K562 (cell line): ENCODE results near the gene ABCB9. TPM values are rescaled to one million over a fixed set of nuclear protein-coding genes. Genes with fewer than 3 reads are reported as not detected.

Experiments
- ATAC-seq: fragments of 200-7000 bp; cut with Tn5 transposase; 3 replicates; pipeline ENCODE4 v1.9.1; 2020; ENCODE audit warnings: moderate library complexity
- BruUV-seq: library from RNA; stranded (reverse); fragments of 400-500 nt; replicated peaks from 2 replicates; lab custom pipeline; 2021; lab: Mats Ljungman, UMichigan
- CTCF ChIA-PET: fragments of 300-600 bp; formaldehyde crosslinking; extraction: SDS; loops from one replicate; lab custom pipeline; 2021; ENCODE audit warnings: low intra/inter-chr PET ratio; lab: Yijun Ruan, JAX
- POLR2A ChIA-PET: fragments of 300-600, 350-650 bp; sonication (Branson Sonifier 250); formaldehyde crosslinking; extraction: SDS; loops from one replicate; lab custom pipeline; 2021; ENCODE audit warnings: antibody characterized with exemption, inconsistent platforms; lab: Yijun Ruan, JAX
- DNase-seq, 4 experiments: peaks; one replicate each; pipeline versions ENCODE4 v3.0.0 to v3.0.0-alpha.2; 2011 to 2018; ENCODE audit warnings: low spot score in 3 of 4, mixed read lengths in 3 of 4; ENCODE audit errors: extremely low read depth in 1 of 4
- FAIRE-seq: peaks from 2 replicates; lab custom pipeline; 2011; peaks lifted over from hg19 to GRCh38; lab: Jason Lieb, UNC
- H2AFZ ChIP-seq: 2 replicates; pipeline ENCODE4 v1.6.0; 2011; ENCODE audit warnings: low read depth, low read length, control low read depth, inconsistent platforms
- H3K27ac ChIP-seq: fragments of 200-600 bp; 3 replicates; pipeline ENCODE4 v1.8.0; 2011; ENCODE audit warnings: low read depth, mild to moderate bottlenecking, control low read depth, inconsistent platforms, low read length, moderate library complexity, mixed read lengths; ENCODE audit errors: extremely low read depth
- H3K27me3 ChIP-seq, 2 experiments: fragments of 300-600 bp in 1 of 2; 2 replicates in 1 of 2; 3 replicates in 1 of 2; pipeline versions ENCODE4 v1.6.0 to v1.8.0; 2011; ENCODE audit warnings: inconsistent platforms in 2 of 2, low read length in 2 of 2, mild to moderate bottlenecking in 1 of 2, mixed read lengths in 1 of 2, moderate library complexity in 1 of 2; ENCODE audit not compliant: control insufficient read depth in 2 of 2, insufficient read depth in 2 of 2
- H3K36me3 ChIP-seq: fragments of 300-600 bp; 3 replicates; pipeline ENCODE4 v1.8.0; 2011; ENCODE audit warnings: mild to moderate bottlenecking, low read length, inconsistent platforms; ENCODE audit not compliant: control insufficient read depth, insufficient read depth
- H3K4me1 ChIP-seq, 2 experiments: fragments of 200-600 bp in 1 of 2; replicated peaks in 1 of 2; 2 replicates in 1 of 2; 3 replicates in 1 of 2; pipeline versions ENCODE4 v1.5.1 to v1.8.0; 2011; ENCODE audit warnings: inconsistent platforms in 2 of 2, low read length in 2 of 2, mild to moderate bottlenecking in 1 of 2, mixed read lengths in 1 of 2, moderate library complexity in 1 of 2; ENCODE audit not compliant: control insufficient read depth in 2 of 2, insufficient read depth in 2 of 2
- H3K4me2 ChIP-seq: 2 replicates; pipeline ENCODE4 v1.6.1; 2011; ENCODE audit warnings: low read length, control low read depth, inconsistent platforms, mixed read lengths; ENCODE audit not compliant: insufficient read depth
- H3K4me3 ChIP-seq: fragments of 200-600 bp; sonication (generic), shearing (Covaris generic); 2 replicates; pipeline ENCODE4 v1.5.1; 2016; ENCODE audit warnings: control low read depth, inconsistent platforms
- H3K79me2 ChIP-seq: fragments of 200-600 bp; 3 replicates; pipeline ENCODE4 v1.8.0; 2011; ENCODE audit warnings: low read length, inconsistent platforms; ENCODE audit not compliant: control insufficient read depth, insufficient read depth
- H3K9ac ChIP-seq, 2 experiments: 2 replicates each; pipeline versions ENCODE4 v1.6.0 to v1.6.1; 2011; ENCODE audit warnings: low read depth in 2 of 2, low read length in 2 of 2, control low read depth in 1 of 2, inconsistent platforms in 1 of 2, mild to moderate bottlenecking in 1 of 2, mixed read lengths in 1 of 2; ENCODE audit not compliant: insufficient read depth in 1 of 2
- H3K9me1 ChIP-seq: one replicate; pipeline ENCODE4 v1.6.0; 2011; ENCODE audit warnings: inconsistent platforms, mild to moderate bottlenecking, low read length, moderate library complexity; ENCODE audit not compliant: control insufficient read depth, insufficient read depth
- H3K9me3 ChIP-seq: replicated peaks from 2 replicates; pipeline ENCODE4 v1.5.1; 2011; ENCODE audit warnings: low read depth, low read length, inconsistent platforms; ENCODE audit not compliant: control insufficient read depth, insufficient read depth
- H4K20me1 ChIP-seq: replicated peaks from 2 replicates; pipeline ENCODE4 v1.6.1; 2011; ENCODE audit warnings: low read length, inconsistent platforms, mixed read lengths; ENCODE audit not compliant: control insufficient read depth, insufficient read depth
- PCBP1 ChIP-seq: fragments of 200-400 bp; formaldehyde crosslinking; IDR thresholded peaks from 2 replicates; pipeline ENCODE4 v1.6.1; 2018; ENCODE audit warnings: mild to moderate bottlenecking, low read depth, low read length; ENCODE audit not compliant: poor library complexity, severe bottlenecking
- SNRNP70 ChIP-seq: fragments of 200-400 bp; formaldehyde crosslinking; optimal IDR thresholded peaks from 2 replicates; pipeline ENCODE3; 2017; ENCODE audit warnings: low read depth, low read length
- ZBTB17 ChIP-seq: fragments of 450-650 bp; formaldehyde crosslinking; IDR thresholded peaks from 2 replicates; pipeline ENCODE4 v1.4.0; 2020; ENCODE audit warnings: mild to moderate bottlenecking
- ZFP36 ChIP-seq: fragments of 150-350 bp; IDR thresholded peaks from 2 replicates; pipeline ENCODE4 v1.6.1; 2018; ENCODE audit warnings: low read length, low read depth; ENCODE audit not compliant: partially characterized antibody
- ZFP91 ChIP-seq: sonication (generic); formaldehyde crosslinking; IDR thresholded peaks from 2 replicates; pipeline ENCODE4 v1.8.0; 2022; ENCODE audit warnings: mild to moderate bottlenecking, missing genetic modification reagents
- ZNF263 ChIP-seq: sonication (generic); formaldehyde crosslinking; IDR thresholded peaks from 2 replicates; pipeline ENCODE4 v1.8.0; 2022; ENCODE audit warnings: mild to moderate bottlenecking, missing genetic modification reagents, borderline replicate concordance
- WGBS: fragments of 100-300 bp; shearing (Covaris generic); methylation state at CpG from one replicate; pipeline ENCODE4 v1.1.6; 2016; ENCODE audit warnings: low coverage, mixed read lengths; ENCODE audit not compliant: insufficient coverage; ENCODE audit errors: missing lambda C conversion rate; 5-methylcytosine and 5-hydroxymethylcytosine counted together
- in situ Hi-C: fragments of 300-500 bp; cut with MboI; formaldehyde crosslinking; loops from 4 replicates; pipeline ENCODE4 v1.15.0; 2018; ENCODE audit warnings: inconsistent platforms, mixed read lengths
- intact Hi-C: fragments of 100-400 bp; cut with micrococcal nuclease; formaldehyde crosslinking; loops from 2 replicates; pipeline ENCODE4 v1.14.2; 2022
- polyA plus RNA-seq, 8 experiments: library from polyadenylated mRNA; depleted of rRNA in 4 of 8; stranded (reverse) in 5 of 8; unstranded in 3 of 8; fragments of >200 nt; fragmentation: Nextera tagmentation in 2 of 8; fragmentation: Illumina TruSeq in 1 of 8; extraction: Ambion mirVana in 2 of 8; extraction: Trizol in 1 of 8; gene quantifications; 2 replicates each; pipeline versions ENCODE4 v1.2.1 to v1.2.3, GENCODE V29; 2011 to 2014; ENCODE audit warnings: inconsistent platforms in 1 of 8, missing spikeins in 1 of 8
- total RNA-seq, 7 experiments: library from RNA; depleted of rRNA in 6 of 7; stranded (reverse); fragments of >200 nt in 6 of 7; fragmentation: Illumina TruSeq in 2 of 7; extraction: Trizol in 2 of 7; gene quantifications; 2 replicates each; pipeline versions ENCODE4 v1.2.1 to v1.2.3, GENCODE V29; 2011 to 2021; ENCODE audit warnings: low replicate concordance in 1 of 7
- TF ChIP-seq, protein P1 (sequence below): fragments of 450-650 bp; IDR thresholded peaks from 2 replicates; pipeline ENCODE4 v1.6.1; 2018; ENCODE audit warnings: mild to moderate bottlenecking, low read depth; ENCODE audit not compliant: partially characterized antibody

Gene ABCB9
- total and polyA plus RNA-seq, 9 of the 15 experiments (the other 6 are each of a cell fraction or from before 2014, with no cell fraction given), result 0.20 to 12.6 (median 6.2) TPM

- TF ChIP-seq ZBTB17 (0 out of 2 replicates have a peak, but pooled peaks have one; percentile 32), ZFP91 (CRISPR knock-in tag) (no peak), SNRNP70 (no peak), PCBP1 (no peak)
- TF ChIP-seq, all 486 proteins: peak for 47
Measured at GRCh38 chr12:122946690-122947341, 19.4 kb downstream of the ABCB9 start (continued).

- Histone ChIP-seq H3K9me1 (no peaks in the 10 kb centered on the region), H3K36me3 (no peaks in the 10 kb centered on the region), H3K4me3 (no peak overlapping the region), H4K20me1 (no peaks in the 10 kb centered on the region), H3K27ac (no peak overlapping the region), H3K4me1 (peaks cover 6 to 44% of the 10 kb centered on the region in 2 experiments; a peak in 4 of 5 replicates), H2AFZ (no peak overlapping the region), H3K4me2 (no peak overlapping the region), H3K79me2 (no peaks in the 10 kb centered on the region), H3K27me3 (no peaks in the 10 kb centered on the region), H3K9ac (peak overlapping the region in 1 of 2 experiments; percentile 11; a peak in 2 of 4 replicates), H3K9me3 (no peaks in the 10 kb centered on the region)
- peak; percentile 71 for TF ChIP-seq ZFP36
- peak; percentile 54; the same call in 1 of the 2 replicates for TF ChIP-seq ZNF263 (CRISPR knock-in tag)
- TF ChIP-seq, protein P1, sequence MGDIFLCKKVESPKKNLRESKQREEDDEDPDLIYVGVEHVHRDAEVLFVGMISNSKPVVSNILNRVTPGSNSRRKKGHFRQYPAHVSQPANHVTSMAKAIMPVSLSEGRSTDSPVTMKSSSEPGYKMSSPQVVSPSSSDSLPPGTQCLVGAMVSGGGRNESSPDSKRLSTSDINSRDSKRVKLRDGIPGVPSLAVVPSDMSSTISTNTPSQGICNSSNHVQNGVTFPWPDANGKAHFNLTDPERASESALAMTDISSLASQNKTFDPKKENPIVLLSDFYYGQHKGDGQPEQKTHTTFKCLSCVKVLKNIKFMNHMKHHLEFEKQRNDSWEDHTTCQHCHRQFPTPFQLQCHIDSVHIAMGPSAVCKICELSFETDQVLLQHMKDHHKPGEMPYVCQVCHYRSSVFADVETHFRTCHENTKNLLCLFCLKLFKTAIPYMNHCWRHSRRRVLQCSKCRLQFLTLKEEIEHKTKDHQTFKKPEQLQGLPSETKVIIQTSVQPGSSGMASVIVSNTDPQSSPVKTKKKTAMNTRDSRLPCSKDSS, result no peak
- BruUV-seq, result no TSS peak
- intact Hi-C loops, result no loop called here
- ATAC-seq (no peak), DNase-seq (no peak), FAIRE-seq (no peak)
- POLR2A ChIA-PET, result interaction anchor here (0.7 to 1.2 kb wide), 4 partner anchors 46 to 456 kb away, joined by 3 read pairs; no protein-coding TSS in a partner anchor
- in situ Hi-C loops, result no loop called here
- CTCF ChIA-PET, result no interaction called here
- 68% methylated on average over 14 of the region's 14 CpGs for WGBS
Measured at GRCh38 chr12:122944605-122945592, 21.4 kb downstream of the ABCB9 start.
